Lower leg skin (tissue), 3 donors: ENCODE data around the gene GIMD1.

Experiments
- POLR2A ChIP-seq, 2 donors: fragments of 450-650 bp; IDR thresholded peaks; one replicate each; pipeline ENCODE4 v1.6.1; 2016 to 2017; ENCODE audit warnings: antibody characterized with exemption in 2 of 2, mild to moderate bottlenecking in 1 of 2, moderate library complexity in 1 of 2
- TF ChIP-seq, protein P1 (sequence below), 3 donors: fragments of 450-650 bp; IDR thresholded peaks; one replicate each; pipeline ENCODE4 v1.5.1; 2016; ENCODE audit warnings: antibody characterized with exemption in 3 of 3, mild to moderate bottlenecking in 3 of 3, moderate library complexity in 2 of 3

DNA sequence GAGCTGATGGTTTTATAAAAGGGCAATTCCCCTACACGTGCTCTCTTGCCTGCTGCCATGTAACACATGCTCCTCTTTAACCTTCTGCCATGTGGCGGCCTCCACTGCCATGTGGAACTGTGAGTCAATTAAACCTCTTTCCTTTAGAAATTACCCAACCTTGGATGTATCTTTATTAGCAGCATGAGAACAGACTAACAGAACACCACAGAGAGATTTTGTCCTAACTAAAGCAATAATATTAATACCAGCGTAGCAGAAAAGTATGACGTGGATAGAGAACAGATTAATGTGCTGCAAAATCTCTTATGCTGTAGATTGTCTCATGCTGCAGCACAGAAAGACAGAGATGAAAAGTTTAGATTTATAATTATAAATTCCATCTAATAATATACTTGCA lies 29.1 kb downstream of the GIMD1 start:
- no peak for TF ChIP-seq POLR2A (IDR thresholded peaks at IDR 0.05)
- TF ChIP-seq, protein P1, sequence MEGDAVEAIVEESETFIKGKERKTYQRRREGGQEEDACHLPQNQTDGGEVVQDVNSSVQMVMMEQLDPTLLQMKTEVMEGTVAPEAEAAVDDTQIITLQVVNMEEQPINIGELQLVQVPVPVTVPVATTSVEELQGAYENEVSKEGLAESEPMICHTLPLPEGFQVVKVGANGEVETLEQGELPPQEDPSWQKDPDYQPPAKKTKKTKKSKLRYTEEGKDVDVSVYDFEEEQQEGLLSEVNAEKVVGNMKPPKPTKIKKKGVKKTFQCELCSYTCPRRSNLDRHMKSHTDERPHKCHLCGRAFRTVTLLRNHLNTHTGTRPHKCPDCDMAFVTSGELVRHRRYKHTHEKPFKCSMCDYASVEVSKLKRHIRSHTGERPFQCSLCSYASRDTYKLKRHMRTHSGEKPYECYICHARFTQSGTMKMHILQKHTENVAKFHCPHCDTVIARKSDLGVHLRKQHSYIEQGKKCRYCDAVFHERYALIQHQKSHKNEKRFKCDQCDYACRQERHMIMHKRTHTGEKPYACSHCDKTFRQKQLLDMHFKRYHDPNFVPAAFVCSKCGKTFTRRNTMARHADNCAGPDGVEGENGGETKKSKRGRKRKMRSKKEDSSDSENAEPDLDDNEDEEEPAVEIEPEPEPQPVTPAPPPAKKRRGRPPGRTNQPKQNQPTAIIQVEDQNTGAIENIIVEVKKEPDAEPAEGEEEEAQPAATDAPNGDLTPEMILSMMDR (IDR thresholded peaks at IDR 0.05) = no peak
